SW 1271 (cell line): ENCODE data around the gene SORBS1.

ENCODE experiments used
- DNase-seq, 2 experiments: peaks; one replicate each; lab custom pipeline; 2025; lab: John Stamatoyannopoulos, UW

The SORBS1 gene

GRCh38 chr10:95459446-95460045, 101.6 kb downstream of the SORBS1 start:
- DNase-seq, result no peak

DNA sequence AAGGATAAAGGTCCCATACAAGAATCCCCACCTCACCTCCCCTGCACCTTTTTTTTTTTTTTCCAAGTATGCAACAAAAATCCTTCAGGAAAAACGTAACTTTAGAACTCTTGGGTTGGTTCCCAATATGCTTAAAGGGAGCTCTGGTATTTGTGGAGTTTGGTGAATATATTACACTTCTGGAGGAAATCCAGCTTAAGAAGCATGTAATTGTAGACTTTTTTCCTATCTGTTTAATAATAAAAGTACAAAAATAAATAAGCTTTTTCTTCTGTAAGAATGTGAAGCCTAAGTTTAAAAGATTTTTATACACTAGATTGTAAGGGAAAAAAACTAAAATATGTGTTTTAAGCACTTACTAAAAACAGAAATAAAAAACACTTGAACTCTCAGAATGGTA, 102.3 kb downstream of the SORBS1 start:
- no peak for DNase-seq

- no peak for DNase-seq
These were observed 103.2 kb downstream of the SORBS1 start for GRCh38 chr10:95458014-95458413.

- DNase-seq, result no peak
These were observed 103.8 kb downstream of the SORBS1 start for GRCh38 chr10:95457319-95457886.

DNA sequence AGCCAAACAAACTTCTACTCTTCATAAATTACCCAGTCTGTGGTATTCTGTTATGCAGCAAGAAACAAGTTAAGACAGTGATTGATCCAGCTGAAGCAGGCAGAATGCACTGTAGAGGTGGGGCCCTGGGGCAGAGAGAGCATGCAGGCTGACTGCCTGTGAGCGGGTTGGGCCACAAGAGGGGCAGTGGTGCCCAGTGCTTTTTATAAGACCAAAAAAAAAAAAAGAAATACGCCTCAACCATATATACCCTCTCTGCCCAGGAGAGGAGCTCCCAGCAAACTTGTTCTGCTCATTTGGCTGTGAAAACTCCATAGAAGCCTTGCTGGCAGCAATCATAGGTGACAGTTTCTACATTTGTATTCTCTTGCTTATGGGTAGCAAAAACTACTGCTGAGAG, 104.7 kb downstream of the SORBS1 start:
- no peak for DNase-seq

- no peak for DNase-seq
These were observed 106.2 kb downstream of the SORBS1 start for GRCh38 chr10:95454940-95455339.

GRCh38 chr10:95454356-95454755, 106.8 kb downstream of the SORBS1 start:
- no peak for DNase-seq

- DNase-seq, result no peak
These were observed 109.3 kb downstream of the SORBS1 start for GRCh38 chr10:95451568-95452524.

- no peak for DNase-seq
These were observed 110.0 kb downstream of the SORBS1 start for GRCh38 chr10:95451150-95451549.

DNA sequence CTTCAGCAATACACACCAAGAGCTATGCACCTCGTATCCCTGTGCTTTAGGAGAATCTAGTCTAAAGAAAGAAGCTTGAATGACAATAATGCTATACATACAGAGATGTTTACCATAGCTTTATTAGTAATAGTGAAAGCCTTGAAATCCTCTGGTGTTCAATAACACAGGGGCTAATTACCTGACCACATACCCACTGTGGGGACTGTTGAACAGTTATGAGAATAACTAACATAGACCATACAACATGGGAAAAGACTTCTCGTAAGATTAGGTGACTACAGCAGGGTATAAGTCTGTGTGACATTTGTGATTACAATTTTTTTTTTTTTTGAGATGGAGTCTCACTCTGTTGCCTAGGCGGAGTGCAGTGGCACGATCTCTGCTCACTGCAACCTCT, 111.0 kb downstream of the SORBS1 start:
- no peak for DNase-seq

GRCh38 chr10:95447685-95448084, 113.5 kb downstream of the SORBS1 start:
- no peak for DNase-seq

DNA sequence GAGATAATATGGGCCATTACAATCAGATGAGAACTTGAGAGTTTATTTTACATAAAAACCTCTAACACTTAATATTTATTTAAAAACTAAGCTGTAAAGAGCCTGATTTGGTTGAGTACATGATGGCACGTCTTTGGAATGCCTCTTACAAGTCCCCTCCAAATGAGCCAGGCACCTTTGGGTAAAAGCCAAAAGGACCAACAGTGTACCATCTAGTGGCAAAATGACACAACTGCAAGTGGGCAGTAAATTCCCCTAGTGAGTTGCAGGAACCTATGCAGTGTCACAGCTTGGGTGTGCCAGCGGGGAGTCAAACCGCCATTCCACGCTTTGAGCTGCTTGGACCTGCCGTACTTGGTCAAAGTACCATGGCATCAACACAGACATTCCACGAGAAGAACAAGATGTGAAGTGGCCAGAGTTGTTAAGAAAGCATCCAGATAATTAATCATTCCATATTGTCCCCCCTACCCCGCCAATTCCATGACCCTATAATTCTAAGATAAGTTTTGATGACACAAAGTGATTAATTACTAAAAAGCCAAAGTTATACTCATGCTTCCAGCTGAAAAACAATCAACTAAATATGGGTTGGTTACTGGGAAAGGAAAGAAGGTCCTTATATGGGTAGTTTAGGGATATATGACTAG, 115.2 kb downstream of the SORBS1 start:
- peak in 1 of 2 experiments; percentile 54 for DNase-seq

DNA sequence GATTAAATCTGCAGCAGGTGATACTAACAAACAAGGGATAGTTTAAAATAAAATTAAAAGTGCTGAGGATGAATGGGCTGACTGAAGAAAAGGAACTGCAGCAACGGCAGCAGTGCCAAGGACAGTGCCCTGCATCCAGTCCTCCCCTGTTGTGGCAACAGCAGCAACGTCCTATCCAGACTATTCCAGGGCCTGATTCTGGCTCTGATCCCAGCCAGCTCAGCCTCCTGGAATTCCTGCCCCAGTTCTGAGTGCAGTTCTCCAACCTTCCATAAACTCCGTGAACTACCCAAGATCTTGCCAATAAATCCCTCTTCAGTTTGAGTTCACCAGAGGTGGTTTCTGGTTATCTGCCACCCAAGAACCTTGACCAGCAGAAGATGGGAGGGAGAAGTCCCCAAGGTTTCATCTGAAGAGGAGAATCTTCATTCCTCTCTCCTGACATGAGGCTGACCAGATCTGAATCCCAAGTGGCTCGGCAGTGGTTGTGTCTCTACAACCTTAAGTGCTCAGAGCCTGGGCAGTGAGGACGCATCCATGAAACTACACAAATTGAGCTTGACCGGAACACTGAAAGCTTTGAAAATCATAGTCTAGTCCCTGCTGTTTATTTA, 115.8 kb downstream of the SORBS1 start:
- DNase-seq, result peak in 1 of 2 experiments; percentile 51

DNA sequence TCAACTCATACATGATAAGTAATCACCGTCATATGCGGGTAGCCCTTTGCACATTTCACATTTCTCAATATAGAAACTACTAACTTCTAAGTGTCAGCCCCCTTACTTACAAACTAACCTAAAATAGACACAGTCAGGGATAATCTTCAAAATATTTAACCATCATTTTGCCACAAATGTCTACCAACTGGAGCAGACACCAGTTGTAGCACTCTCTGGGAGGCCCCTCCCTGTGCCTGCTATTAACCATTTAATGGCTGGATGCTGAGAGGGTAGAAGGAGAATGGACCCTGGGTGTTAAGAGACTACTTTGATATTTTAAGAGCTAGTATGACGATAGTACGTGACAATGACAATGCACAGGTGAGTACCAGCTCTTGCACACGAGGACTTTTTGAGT, 116.4 kb downstream of the SORBS1 start:
- no peak for DNase-seq

- DNase-seq, result no peak
These were observed 117.5 kb downstream of the SORBS1 start for GRCh38 chr10:95443636-95444035.

- DNase-seq, result no peak
These were observed 118.8 kb downstream of the SORBS1 start for GRCh38 chr10:95442341-95442740.

DNA sequence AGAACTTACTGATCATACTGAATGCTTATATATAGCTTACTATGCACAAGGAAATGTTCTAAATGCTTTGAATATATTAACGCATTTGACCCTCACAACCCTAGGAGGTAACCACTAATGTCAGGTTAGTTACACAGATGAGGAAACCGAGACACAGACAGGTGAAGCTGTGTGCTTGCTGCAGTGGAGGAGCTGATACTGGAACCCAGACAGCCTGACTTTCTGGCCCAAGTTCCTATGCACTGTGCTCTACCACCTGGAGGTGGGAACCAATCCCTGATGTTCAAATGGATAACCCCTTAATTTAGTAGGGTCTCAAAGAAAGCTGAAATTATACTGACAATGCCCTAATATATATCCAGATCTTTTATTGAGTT, 119.6 kb downstream of the SORBS1 start:
- no peak for DNase-seq

GRCh38 chr10:95440756-95441546, 120.2 kb downstream of the SORBS1 start:
- no peak for DNase-seq

DNA sequence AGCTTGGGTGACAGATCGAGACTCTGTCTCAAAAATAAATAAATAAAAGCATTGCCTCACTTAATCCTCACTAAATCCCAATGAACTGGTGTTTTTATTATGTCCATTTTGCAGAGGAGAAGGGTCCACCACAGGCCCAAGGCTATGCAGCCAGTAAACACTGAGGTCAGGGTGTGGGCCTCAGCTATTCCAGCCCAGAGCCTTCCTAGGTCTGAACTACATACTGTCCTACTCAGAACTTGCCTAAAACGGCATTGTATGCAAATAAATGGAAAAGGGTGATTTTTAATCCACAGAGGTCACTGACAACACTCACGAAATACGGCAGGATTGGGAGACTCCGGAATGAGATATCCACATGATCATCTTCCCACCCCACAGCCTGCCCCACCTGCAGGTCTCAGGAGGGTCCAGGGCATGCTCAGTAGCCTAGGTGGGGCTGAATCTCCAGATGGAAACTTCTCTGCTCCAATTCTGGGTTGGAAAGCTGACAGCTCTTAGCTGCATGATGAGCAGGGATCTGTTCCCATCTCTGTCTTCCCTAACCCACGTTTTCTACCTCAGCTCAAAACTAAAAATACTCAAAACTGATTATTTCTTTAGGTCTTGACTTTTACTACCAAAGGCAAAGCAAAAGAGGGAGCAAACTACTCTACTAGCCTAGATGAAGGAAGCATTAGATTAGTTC, 121.0 kb downstream of the SORBS1 start:
- no peak for DNase-seq

GRCh38 chr10:95438781-95439180, 122.4 kb downstream of the SORBS1 start:
- DNase-seq, result no peak

GRCh38 chr10:95437669-95438068, 123.5 kb downstream of the SORBS1 start:
- no peak for DNase-seq
